H1 (cell line): ENCODE results near the gene WASL. TPM values are rescaled to one million over a fixed set of nuclear protein-coding genes. Genes with fewer than 3 reads are reported as not detected.
A peak's percentile ranks its signal among the peaks of the same experiment; 100 is the strongest.

Experiments used
- CTCF ChIA-PET: fragments of 300-600 bp; sonication (Branson Sonifier 250); formaldehyde crosslinking; loops from one replicate; lab custom pipeline; 2021; ENCODE audit not compliant: partially characterized antibody; lab: Charles Lee
- POLR2A ChIA-PET: fragments of 300-600 bp; sonication (Branson Sonifier 250); formaldehyde crosslinking; loops from one replicate; lab custom pipeline; 2021; ENCODE audit warnings: inconsistent platforms; ENCODE audit not compliant: partially characterized antibody; lab: Charles Lee
- DNase-seq, 2 experiments: peaks; one replicate each; pipeline versions ENCODE4 v3.0.0 to v3.0.0-alpha.2; 2010 to 2022; ENCODE audit warnings: low spot score in 2 of 2, low read depth in 1 of 2, mixed read lengths in 1 of 2
- FAIRE-seq: peaks from 2 replicates; lab custom pipeline; 2011; peaks lifted over from hg19 to GRCh38; lab: Jason Lieb, UNC
- H2AFZ ChIP-seq: 2 replicates; pipeline ENCODE4 v1.8.1; 2012; ENCODE audit warnings: low read length, inconsistent platforms
- H2AK5ac ChIP-seq: 2 replicates; pipeline ENCODE4 v1.6.1; 2013; ENCODE audit warnings: low read depth, low read length
- H2BK120ac ChIP-seq: replicated peaks from 2 replicates; pipeline ENCODE3; 2013; ENCODE audit warnings: low read depth, low read length, inconsistent platforms
- H2BK12ac ChIP-seq: 2 replicates; pipeline ENCODE4 v1.6.1; 2013; ENCODE audit warnings: low read depth, low read length
- H2BK15ac ChIP-seq: 2 replicates; pipeline ENCODE4 v1.6.1; 2013; ENCODE audit warnings: low read length
- H2BK20ac ChIP-seq: 2 replicates; pipeline ENCODE4 v1.6.1; 2013; ENCODE audit warnings: low read length
- H2BK5ac ChIP-seq: 2 replicates; pipeline ENCODE4 v1.6.1; 2013; ENCODE audit warnings: low read depth, low read length
- H3K14ac ChIP-seq: 2 replicates; pipeline ENCODE4 v1.6.1; 2013; ENCODE audit warnings: inconsistent platforms; ENCODE audit not compliant: insufficient read length
- H3K18ac ChIP-seq: 2 replicates; pipeline ENCODE4 v1.6.1; 2013; ENCODE audit warnings: low read length; ENCODE audit errors: extremely low read depth
- H3K23ac ChIP-seq: 2 replicates; pipeline ENCODE4 v1.6.1; 2013; ENCODE audit warnings: inconsistent platforms; ENCODE audit not compliant: insufficient read length
- H3K23me2 ChIP-seq: 2 replicates; pipeline ENCODE4 v1.6.1; 2013; ENCODE audit warnings: low read depth, low read length
- H3K27ac ChIP-seq: 2 replicates; pipeline ENCODE4 v1.6.1; 2011; ENCODE audit warnings: low read depth, low read length, inconsistent platforms
- H3K27me3 ChIP-seq, 4 experiments: replicated peaks in 1 of 4; 1 replicate in 1 of 4; 2 replicates in 3 of 4; pipeline versions ENCODE4 v1.6.1 to v1.8.1; 2011 to 2013; ENCODE audit warnings: low read length in 3 of 4, mild to moderate bottlenecking in 3 of 4, inconsistent platforms in 2 of 4, mixed read lengths in 2 of 4, moderate library complexity in 1 of 4; ENCODE audit not compliant: control insufficient read depth in 3 of 4, insufficient read depth in 3 of 4; ENCODE audit errors: extremely low read depth in 1 of 4
- H3K36me3 ChIP-seq, 4 experiments: 2 replicates each; pipeline versions ENCODE4 v1.6.1 to v1.8.1; 2011 to 2013; ENCODE audit warnings: mild to moderate bottlenecking in 4 of 4, low read length in 3 of 4, moderate library complexity in 2 of 4, control low read depth in 1 of 4, inconsistent platforms in 1 of 4; ENCODE audit not compliant: insufficient read depth in 4 of 4, control insufficient read depth in 2 of 4
- H3K4ac ChIP-seq: replicated peaks from 2 replicates; pipeline ENCODE3; 2013; ENCODE audit warnings: low read length, low read depth, mixed read lengths, inconsistent platforms; ENCODE audit not compliant: insufficient read length
- H3K4me1 ChIP-seq, 4 experiments: replicated peaks in 1 of 4; 1 replicate in 1 of 4; 2 replicates in 3 of 4; pipeline versions ENCODE4 v1.6.1 to v1.8.1; 2011 to 2013; ENCODE audit warnings: low read length in 3 of 4, inconsistent platforms in 2 of 4, mixed read lengths in 1 of 4; ENCODE audit not compliant: insufficient read depth in 4 of 4, control insufficient read depth in 3 of 4
- H3K4me2 ChIP-seq, 2 experiments: 2 replicates each; pipeline versions ENCODE4 v1.6.1 to v1.8.1; 2011 to 2013; ENCODE audit warnings: low read depth in 2 of 2, low read length in 2 of 2, control low read depth in 1 of 2, inconsistent platforms in 1 of 2, mild to moderate bottlenecking in 1 of 2; ENCODE audit not compliant: insufficient read depth in 1 of 2
- H3K4me3 ChIP-seq, 4 experiments: fragments of 200-600, 300-600 bp in 1 of 4; sonication (generic), shearing (Covaris generic), sonication (Bioruptor Twin) in 1 of 4; 2 replicates each; pipeline versions ENCODE4 v1.5.1 to v1.8.1; 2011 to 2016; ENCODE audit warnings: low read length in 4 of 4, low read depth in 3 of 4, control low read depth in 2 of 4, inconsistent platforms in 2 of 4, mild to moderate bottlenecking in 2 of 4, mixed read lengths in 1 of 4, moderate library complexity in 1 of 4; ENCODE audit not compliant: insufficient read depth in 2 of 4; ENCODE audit errors: extremely low read depth in 1 of 4
- H3K56ac ChIP-seq: replicated peaks from 2 replicates; pipeline ENCODE3; 2013; ENCODE audit warnings: low read depth, mild to moderate bottlenecking, mixed read lengths, low read length, inconsistent platforms; ENCODE audit not compliant: insufficient read length
- H3K79me1 ChIP-seq: 2 replicates; pipeline ENCODE4 v1.6.1; 2013; ENCODE audit warnings: low read depth, low read length, control low read depth
- H3K79me2 ChIP-seq, 2 experiments: 2 replicates each; pipeline versions ENCODE4 v1.6.1 to v1.8.1; 2012 to 2013; ENCODE audit warnings: low read length in 2 of 2, mild to moderate bottlenecking in 2 of 2, inconsistent platforms in 1 of 2; ENCODE audit not compliant: insufficient read depth in 2 of 2, control insufficient read depth in 1 of 2
- H3K9ac ChIP-seq, 4 experiments: replicated peaks in 1 of 4; 1 replicate in 1 of 4; 2 replicates in 3 of 4; pipeline versions ENCODE4 v1.6.1 to v1.8.1; 2011 to 2013; ENCODE audit warnings: low read depth in 3 of 4, low read length in 3 of 4, control low read depth in 2 of 4, mild to moderate bottlenecking in 2 of 4, moderate library complexity in 2 of 4, inconsistent platforms in 1 of 4; ENCODE audit errors: extremely low read depth in 1 of 4
- H3K9me3 ChIP-seq, 2 experiments: 2 replicates each; pipeline versions ENCODE4 v1.6.1 to v1.8.1; 2012 to 2013; ENCODE audit warnings: mild to moderate bottlenecking in 2 of 2, moderate library complexity in 2 of 2, control low read depth in 1 of 2, inconsistent platforms in 1 of 2, low read depth in 1 of 2, low read length in 1 of 2, mixed read lengths in 1 of 2; ENCODE audit not compliant: insufficient read depth in 2 of 2
- H4K20me1 ChIP-seq, 2 experiments: replicated peaks in 1 of 2; 2 replicates each; pipeline versions ENCODE3 to v1.8.1; 2011 to 2013; ENCODE audit warnings: inconsistent platforms in 2 of 2, low read length in 2 of 2, mild to moderate bottlenecking in 1 of 2; ENCODE audit not compliant: insufficient read depth in 2 of 2, control insufficient read depth in 1 of 2
- H4K5ac ChIP-seq: 2 replicates; pipeline ENCODE4 v1.6.1; 2013; ENCODE audit warnings: low read length, low read depth, mixed read lengths, inconsistent platforms; ENCODE audit not compliant: insufficient read length
- H4K8ac ChIP-seq: 2 replicates; pipeline ENCODE4 v1.8.0; 2013; ENCODE audit warnings: mild to moderate bottlenecking, moderate library complexity, low read length, inconsistent platforms; ENCODE audit not compliant: insufficient read depth; ENCODE audit errors: extremely low read depth
- H4K91ac ChIP-seq: replicated peaks from 2 replicates; pipeline ENCODE3; 2013; ENCODE audit warnings: low read length, mixed read lengths, inconsistent platforms; ENCODE audit not compliant: insufficient read length
- BCL11A ChIP-seq, 2 experiments: IDR thresholded peaks; one replicate each; pipeline ENCODE4 v1.6.1; 2011; ENCODE audit warnings: low read depth in 2 of 2, low read length in 2 of 2, mild to moderate bottlenecking in 2 of 2
- CTBP2 ChIP-seq: IDR thresholded peaks from 2 replicates; pipeline ENCODE4 v1.7.0; 2011; ENCODE audit warnings: borderline replicate concordance, mild to moderate bottlenecking, moderate library complexity, mixed read lengths, low read length; ENCODE audit not compliant: insufficient read depth, insufficient read length
- EP300 ChIP-seq, 2 experiments: IDR thresholded peaks; 1 replicate in 1 of 2; 2 replicates in 1 of 2; pipeline ENCODE4 v1.6.1; 2011 to 2012; ENCODE audit warnings: low read depth in 2 of 2, low read length in 2 of 2, mild to moderate bottlenecking in 2 of 2, borderline replicate concordance in 1 of 2, inconsistent platforms in 1 of 2, moderate library complexity in 1 of 2
- RAD21 ChIP-seq, 2 experiments: IDR thresholded peaks in 1 of 2; conservative IDR thresholded peaks in 1 of 2; 2 replicates each; pipeline ENCODE4 v1.6.1; 2011; ENCODE audit warnings: low read depth in 2 of 2, low read length in 2 of 2, improper control_type of control experiment in 1 of 2, inconsistent platforms in 1 of 2, mild to moderate bottlenecking in 1 of 2, moderate library complexity in 1 of 2
- SP4 ChIP-seq: IDR thresholded peaks from 2 replicates; pipeline ENCODE4 v1.6.1; 2012; ENCODE audit warnings: low read length, inconsistent platforms
- WGBS, 2 experiments: shearing (Covaris generic) in 1 of 2; methylation state at CpG; one replicate each; pipeline versions ENCODE4 v1.1.6 to v1.1.7; 2013 to 2015; ENCODE audit warnings: low lambda C conversion rate in 2 of 2, mixed read lengths in 2 of 2, inconsistent platforms in 1 of 2, low coverage in 1 of 2, missing lambda C conversion rate in 1 of 2; ENCODE audit not compliant: insufficient replicate concordance in 2 of 2, insufficient coverage in 1 of 2, insufficient read length in 1 of 2; ENCODE audit errors: extremely low coverage in 1 of 2, missing lambda C conversion rate in 1 of 2; 5-methylcytosine and 5-hydroxymethylcytosine counted together
- polyA plus RNA-seq, 7 experiments: library from polyadenylated mRNA; depleted of rRNA in 3 of 7; stranded (reverse) in 5 of 7; unstranded in 2 of 7; fragments of >200 nt in 5 of 7; fragments of 200-250 nt in 2 of 7; gene quantifications; 1 replicate in 5 of 7; 2 replicates in 1 of 7; 4 replicates in 1 of 7; pipeline versions ENCODE4 v1.2.1 to v1.2.3, GENCODE V29; 2011 to 2013; ENCODE audit warnings: missing spikeins in 2 of 7, mixed read lengths in 2 of 7
- total RNA-seq: library from RNA; stranded (reverse); fragmentation: NEBNext Ultra II Directional; extraction: Animal tissue kit (Norgen Biotek cat#: 25700); gene quantifications from 2 replicates; pipeline ENCODE4 v1.2.1, GENCODE V29; 2021
- TF ChIP-seq, protein P1 (sequence below): IDR thresholded peaks from 2 replicates; pipeline ENCODE4 v1.6.1; 2012; ENCODE audit warnings: low read length, inconsistent platforms

The WASL gene
- total and polyA plus RNA-seq, 2 of the 8 experiments (the other 6 are each of a cell fraction or from before 2014, with no cell fraction given) = 7.7 to 38.9 TPM

DNA sequence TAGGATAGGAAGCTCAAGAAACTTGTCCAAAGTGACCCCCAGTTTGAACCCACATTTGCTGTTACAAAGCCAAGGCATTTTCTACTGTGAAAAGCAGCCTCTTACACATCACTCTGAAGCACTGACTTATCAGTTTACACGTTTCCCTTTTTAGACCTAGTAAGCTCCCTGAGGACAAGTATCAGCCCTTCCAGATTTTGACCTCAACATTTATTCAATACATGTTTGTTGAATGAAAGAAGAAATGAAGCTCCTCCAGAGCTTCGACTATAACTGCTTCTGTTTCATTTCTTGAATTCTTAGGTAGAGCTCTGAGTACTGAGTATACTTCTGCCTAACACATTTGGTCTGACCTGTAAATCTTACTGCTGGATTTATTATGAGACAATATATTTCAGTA lies 2.7 kb downstream of the WASL start:
- H2BK5ac ChIP-seq = no peak overlapping the region
- H2BK20ac ChIP-seq = no peak overlapping the region
- TF ChIP-seq BCL11A (IDR thresholded peaks at IDR 0.05; ENCODE audit: low read depth in 2 of 2, low read length in 2 of 2) = no peak
- no peak for TF ChIP-seq CTBP2
- no peak for TF ChIP-seq RAD21 (IDR thresholded peaks at IDR 0.05 in 1 of 2, conservative IDR thresholded peaks at IDR 0.05 in 1 of 2; ENCODE audit: low read depth in 2 of 2, low read length in 2 of 2)
- TF ChIP-seq SP4 = no peak
- TF ChIP-seq EP300 (IDR thresholded peaks at IDR 0.05; ENCODE audit: borderline replicate concordance in 1 of 2, low read depth in 2 of 2, low read length in 2 of 2) = no peak
- TF ChIP-seq, protein P1, sequence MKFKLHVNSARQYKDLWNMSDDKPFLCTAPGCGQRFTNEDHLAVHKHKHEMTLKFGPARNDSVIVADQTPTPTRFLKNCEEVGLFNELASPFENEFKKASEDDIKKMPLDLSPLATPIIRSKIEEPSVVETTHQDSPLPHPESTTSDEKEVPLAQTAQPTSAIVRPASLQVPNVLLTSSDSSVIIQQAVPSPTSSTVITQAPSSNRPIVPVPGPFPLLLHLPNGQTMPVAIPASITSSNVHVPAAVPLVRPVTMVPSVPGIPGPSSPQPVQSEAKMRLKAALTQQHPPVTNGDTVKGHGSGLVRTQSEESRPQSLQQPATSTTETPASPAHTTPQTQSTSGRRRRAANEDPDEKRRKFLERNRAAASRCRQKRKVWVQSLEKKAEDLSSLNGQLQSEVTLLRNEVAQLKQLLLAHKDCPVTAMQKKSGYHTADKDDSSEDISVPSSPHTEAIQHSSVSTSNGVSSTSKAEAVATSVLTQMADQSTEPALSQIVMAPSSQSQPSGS = no peak
- TF ChIP-seq, all 59 proteins: peak for 0
- Histone ChIP-seq H3K23ac (no peak overlapping the region), H3K4me1 (peaks cover 0 to 28% (median 2%) of the 10 kb centered on the region in 4 experiments; a peak in 4 of 7 replicates), H2BK15ac (no peak overlapping the region), H4K20me1 (peaks cover 4 to 8% of the 10 kb centered on the region in 2 experiments), H4K8ac (no peak overlapping the region), H3K79me1 (no peaks in the 10 kb centered on the region; the same call in 1 of the 2 replicates), H3K36me3 (no peaks in the 10 kb centered on the region; a peak in 1 of 8 replicates), H2AK5ac (no peak overlapping the region), H3K23me2 (peaks cover 9% of the 10 kb centered on the region), H3K18ac (no peak overlapping the region), H3K4me2 (peak overlapping the region; percentile 69 to 93), H3K9me3 (no peaks in the 10 kb centered on the region), H4K5ac (no peak overlapping the region), H4K91ac (no peak overlapping the region), H3K56ac (no peak overlapping the region), H2BK12ac (no peak overlapping the region), H3K9ac (peak overlapping the region in 1 of 4 experiments; percentile 57; a peak in 2 of 7 replicates), H3K4me3 (peak overlapping the region in 2 of 4 experiments; percentile 98 to 99; a peak in 3 of 8 replicates), H3K14ac (no peak overlapping the region), H3K4ac (no peak overlapping the region), H3K27ac (no peak overlapping the region), H3K27me3 (no peaks in the 10 kb centered on the region), H2BK120ac (no peak overlapping the region), H2AFZ (no peak overlapping the region), H3K79me2 (peaks cover 37 to 87% of the 10 kb centered on the region in 2 experiments)
- ChIA-PET CTCF (interaction anchor here (0.7 to 1.5 kb wide), 2 partner anchors 10 to 29 kb away, joined by 4 to 6 read pairs; no protein-coding TSS in a partner anchor), POLR2A (interaction anchor here (1.6 kb wide), 2 partner anchors 9 to 17 kb away, joined by 4 read pairs; no protein-coding TSS in a partner anchor)
- no peak for FAIRE-seq
- WGBS, 2 experiments = 64% methylated on average over 2 of the region's 2 CpGs; no CpG with 5 or more reads in 1 of the 2 experiments
- DNase-seq = no peak
